HCT116 (cell line): ENCODE results near the gene DET1. TPM values are rescaled to one million over a fixed set of nuclear protein-coding genes. Genes with fewer than 3 reads are reported as not detected.
"Not testable (repeated sequence)": the region's sequence is repeated elsewhere in the genome, so short reads cannot be mapped to it uniquely, and the experiment has no call there.

Experiments used
- ATAC-seq: fragments of 200-7000 bp; cut with Tn5 transposase; 2 replicates; pipeline ENCODE4 v1.9.1; 2020; ENCODE audit warnings: mild to moderate bottlenecking, moderate library complexity
- BruUV-seq: library from RNA; stranded (reverse); fragments of 400-500 nt; replicated peaks from 2 replicates; lab custom pipeline; 2021; lab: Mats Ljungman, UMichigan
- CTCF ChIA-PET: fragments of 300-600 bp; sonication (Branson Sonifier 250); formaldehyde crosslinking; loops from one replicate; lab custom pipeline; 2021; ENCODE audit warnings: antibody characterized with exemption; lab: Charles Lee
- POLR2A ChIA-PET: fragments of 300-600, 350-600 bp; sonication (Branson Sonifier 250); formaldehyde crosslinking; loops from one replicate; lab custom pipeline; 2021; ENCODE audit warnings: antibody characterized with exemption; lab: Charles Lee
- RAD21 ChIA-PET, 2 experiments: fragments of 300-600 bp; sonication (Branson Sonifier 250); formaldehyde crosslinking; loops; one replicate each; lab custom pipeline; 2023; ENCODE audit warnings: low total read pairs in 2 of 2; ENCODE audit not compliant: uncharacterized antibody in 2 of 2, unreplicated experiment in 2 of 2, low non-redundant PET in 1 of 2; lab: Charles Lee
- DNase-seq: peaks from one replicate; pipeline ENCODE4 v3.0.0-alpha.2; 2010; ENCODE audit warnings: low read depth, low spot score
- H2AFZ ChIP-seq: fragments of 200-600 bp; shearing (Covaris generic), sonication (generic); 2 replicates; pipeline ENCODE4 v1.6.1; 2017; ENCODE audit warnings: low read depth, mixed run types, mixed read lengths, antibody characterized with exemption, low read length; ENCODE audit not compliant: poor library complexity, severe bottlenecking
- H3K27ac ChIP-seq: 2 replicates; pipeline ENCODE4 v1.5.1; 2012; ENCODE audit warnings: low read depth, low read length
- H3K27me3 ChIP-seq: fragments of 200-600 bp; sonication (generic); 2 replicates; pipeline ENCODE4 v1.6.1; 2016; ENCODE audit warnings: mixed run types, low read length, mixed read lengths; ENCODE audit not compliant: insufficient read depth
- H3K36me3 ChIP-seq, 2 experiments: fragments of 200-500 bp in 1 of 2; fragments of 200-600 bp in 1 of 2; sonication (Bioruptor generic) in 1 of 2; sonication (generic) in 1 of 2; 2 replicates each; pipeline versions ENCODE4 v1.5.1 to v1.6.1; 2014 to 2016; ENCODE audit warnings: low read length in 2 of 2, inconsistent platforms in 1 of 2, mixed read lengths in 1 of 2, mixed run types in 1 of 2; ENCODE audit not compliant: insufficient read depth in 2 of 2, control insufficient read depth in 1 of 2
- H3K4me1 ChIP-seq, 2 experiments: fragments of 200-600 bp in 1 of 2; sonication (generic) in 1 of 2; 2 replicates each; pipeline versions ENCODE4 v1.5.1 to v1.6.1; 2012 to 2017; ENCODE audit warnings: low read length in 2 of 2, inconsistent platforms in 1 of 2, mild to moderate bottlenecking in 1 of 2, mixed read lengths in 1 of 2, mixed run types in 1 of 2, moderate library complexity in 1 of 2; ENCODE audit not compliant: insufficient read depth in 2 of 2, control insufficient read depth in 1 of 2
- H3K4me2 ChIP-seq: fragments of 200-600 bp; sonication (generic); 2 replicates; pipeline ENCODE4 v1.6.1; 2017; ENCODE audit warnings: mixed run types, low read length, mixed read lengths
- H3K4me3 ChIP-seq, 2 experiments: fragments of 200-600 bp in 1 of 2; sonication (generic) in 1 of 2; replicated peaks in 1 of 2; 2 replicates each; pipeline ENCODE4 v1.5.1; 2011 to 2016; ENCODE audit warnings: low read length in 2 of 2, control low read depth in 1 of 2, low read depth in 1 of 2, mild to moderate bottlenecking in 1 of 2, mixed read lengths in 1 of 2, mixed run types in 1 of 2
- H3K79me2 ChIP-seq: fragments of 200-600 bp; sonication (generic); 2 replicates; pipeline ENCODE4 v1.6.1; 2017; ENCODE audit warnings: mild to moderate bottlenecking, mixed run types, low read length, moderate library complexity, mixed read lengths; ENCODE audit not compliant: insufficient read depth
- H3K9ac ChIP-seq: fragments of 200-600 bp; sonication (generic); 2 replicates; pipeline ENCODE4 v1.6.1; 2016; ENCODE audit warnings: low read length, mixed read lengths
- H3K9me2 ChIP-seq: fragments of 200-600 bp; sonication (generic), shearing (Covaris generic); 2 replicates; pipeline ENCODE4 v1.6.1; 2017; ENCODE audit warnings: mixed run types, mild to moderate bottlenecking, moderate library complexity; ENCODE audit not compliant: insufficient read depth
- H3K9me3 ChIP-seq, 2 experiments: fragments of 200-500 bp in 1 of 2; fragments of 200-600 bp in 1 of 2; sonication (Bioruptor generic) in 1 of 2; sonication (generic) in 1 of 2; 2 replicates each; pipeline ENCODE4 v1.6.1; 2014 to 2017; ENCODE audit warnings: low read length in 2 of 2, mixed read lengths in 2 of 2, inconsistent platforms in 1 of 2, low read depth in 1 of 2, mild to moderate bottlenecking in 1 of 2, mixed run types in 1 of 2, moderate library complexity in 1 of 2; ENCODE audit not compliant: control insufficient read depth in 1 of 2, insufficient read depth in 1 of 2
- H4K20me1 ChIP-seq: fragments of 200-600 bp; sonication (generic), shearing (Covaris generic); 2 replicates; pipeline ENCODE4 v1.6.1; 2017; ENCODE audit warnings: mixed run types, mild to moderate bottlenecking, moderate library complexity; ENCODE audit not compliant: insufficient read depth
- CBX3 ChIP-seq: IDR thresholded peaks from 2 replicates; pipeline ENCODE4 v1.6.1; 2012; ENCODE audit warnings: low read depth
- CEBPB ChIP-seq: IDR thresholded peaks from 2 replicates; pipeline ENCODE4 v1.6.1; 2012; ENCODE audit warnings: low read depth
- EGR1 ChIP-seq: IDR thresholded peaks from 2 replicates; pipeline ENCODE4 v1.6.1; 2012; ENCODE audit warnings: low read depth
- EZH2 ChIP-seq: fragments of 200-600 bp; sonication (generic); IDR thresholded peaks from 2 replicates; pipeline ENCODE4 v1.6.1; 2017; ENCODE audit warnings: antibody characterized with exemption, mixed run types
- EZH2phosphoT487 ChIP-seq: fragments of 200-600 bp; IDR thresholded peaks from 2 replicates; pipeline ENCODE4 v1.6.1; 2018; ENCODE audit warnings: antibody characterized with exemption, borderline replicate concordance
- POLR2A ChIP-seq: IDR thresholded peaks from 2 replicates; pipeline ENCODE4 v1.7.0; 2011; ENCODE audit warnings: borderline replicate concordance; ENCODE audit not compliant: insufficient read depth, insufficient read length; ENCODE audit errors: extremely low read depth
- POLR2AphosphoS5 ChIP-seq: IDR thresholded peaks from 2 replicates; pipeline ENCODE4 v1.6.1; 2011; ENCODE audit warnings: mild to moderate bottlenecking, low read depth, low read length, moderate library complexity
- SP1 ChIP-seq: IDR thresholded peaks from 2 replicates; pipeline ENCODE4 v1.6.1; 2012; ENCODE audit warnings: low read depth
- SRF ChIP-seq: IDR thresholded peaks from 2 replicates; pipeline ENCODE4 v1.6.1; 2012; ENCODE audit warnings: low read depth
- YY1 ChIP-seq: IDR thresholded peaks from 2 replicates; pipeline ENCODE4 v1.6.1; 2011; ENCODE audit warnings: low read length, low read depth, moderate library complexity, mild to moderate bottlenecking; ENCODE audit not compliant: insufficient replicate concordance; ENCODE audit errors: extremely low read depth
- intact Hi-C: fragments of 100-400 bp; cut with micrococcal nuclease; formaldehyde crosslinking; loops from 2 replicates; pipeline ENCODE4 v1.10.0; 2022
- total RNA-seq: library from RNA; stranded (reverse); gene quantifications from one replicate; pipeline ENCODE4 v1.2.1, GENCODE V29; 2021; ENCODE audit not compliant: unreplicated experiment
- TF ChIP-seq, protein P1 (sequence below): IDR thresholded peaks from 2 replicates; pipeline ENCODE4 v1.6.1; 2011; ENCODE audit warnings: mild to moderate bottlenecking, low read length, moderate library complexity; ENCODE audit not compliant: insufficient replicate concordance; ENCODE audit errors: extremely low read depth
- TF ChIP-seq, protein P2 (sequence below): IDR thresholded peaks from 2 replicates; pipeline ENCODE4 v1.6.1; 2012

Gene DET1
- total RNA-seq, 1 experiment from 2014 or later = 2.5 TPM

GRCh38 chr15:88564741-88565140 lies 18.3 kb upstream of the DET1 start:
- Histone ChIP-seq H3K27ac (no peak overlapping the region), H3K4me2 (no peak overlapping the region), H3K79me2 (no peaks in the 10 kb centered on the region), H3K36me3 (no peaks in the 10 kb centered on the region), H3K4me1 (no peaks in the 10 kb centered on the region), H4K20me1 (no peaks in the 10 kb centered on the region), H3K9me2 (no peaks in the 10 kb centered on the region), H3K9me3 (no peaks in the 10 kb centered on the region), H2AFZ (no peak overlapping the region), H3K27me3 (peaks cover 16% of the 10 kb centered on the region; the same call in 1 of the 2 replicates), H3K4me3 (no peak overlapping the region), H3K9ac (no peak overlapping the region)
- intact Hi-C loops = no loop called here
- ChIA-PET POLR2A (no interaction called here), RAD21 (no interaction called here), CTCF (no interaction called here)
- ATAC-seq (no peak), DNase-seq (no peak)
- no TSS peak for BruUV-seq
- TF ChIP-seq EZH2phosphoT487 (no peak), CEBPB (no peak), CBX3 (no peak), YY1 (no peak), SP1 (no peak), SRF (no peak), POLR2AphosphoS5 (no peak), POLR2A (no peak)
- TF ChIP-seq, protein P1, sequence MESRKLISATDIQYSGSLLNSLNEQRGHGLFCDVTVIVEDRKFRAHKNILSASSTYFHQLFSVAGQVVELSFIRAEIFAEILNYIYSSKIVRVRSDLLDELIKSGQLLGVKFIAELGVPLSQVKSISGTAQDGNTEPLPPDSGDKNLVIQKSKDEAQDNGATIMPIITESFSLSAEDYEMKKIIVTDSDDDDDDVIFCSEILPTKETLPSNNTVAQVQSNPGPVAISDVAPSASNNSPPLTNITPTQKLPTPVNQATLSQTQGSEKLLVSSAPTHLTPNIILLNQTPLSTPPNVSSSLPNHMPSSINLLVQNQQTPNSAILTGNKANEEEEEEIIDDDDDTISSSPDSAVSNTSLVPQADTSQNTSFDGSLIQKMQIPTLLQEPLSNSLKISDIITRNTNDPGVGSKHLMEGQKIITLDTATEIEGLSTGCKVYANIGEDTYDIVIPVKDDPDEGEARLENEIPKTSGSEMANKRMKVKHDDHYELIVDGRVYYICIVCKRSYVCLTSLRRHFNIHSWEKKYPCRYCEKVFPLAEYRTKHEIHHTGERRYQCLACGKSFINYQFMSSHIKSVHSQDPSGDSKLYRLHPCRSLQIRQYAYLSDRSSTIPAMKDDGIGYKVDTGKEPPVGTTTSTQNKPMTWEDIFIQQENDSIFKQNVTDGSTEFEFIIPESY = no peak

GRCh38 chr15:88563638-88564037 lies 17.2 kb upstream of the DET1 start:
- ChIA-PET CTCF (no interaction called here), POLR2A (no interaction called here), RAD21 (no interaction called here)
- H3K4me3 ChIP-seq = no peak overlapping the region
- no peak overlapping the region for H3K4me2 ChIP-seq
- no peaks in the 10 kb centered on the region for H3K9me3 ChIP-seq
- H3K4me1 ChIP-seq = no peaks in the 10 kb centered on the region
- DNase-seq = no peak
- no peak overlapping the region for H3K9ac ChIP-seq
- intact Hi-C loops = no loop called here
- H3K9me2 ChIP-seq = no peaks in the 10 kb centered on the region
- no peak for TF ChIP-seq EGR1
- TF ChIP-seq EZH2 = no peak
- TF ChIP-seq, protein P2, sequence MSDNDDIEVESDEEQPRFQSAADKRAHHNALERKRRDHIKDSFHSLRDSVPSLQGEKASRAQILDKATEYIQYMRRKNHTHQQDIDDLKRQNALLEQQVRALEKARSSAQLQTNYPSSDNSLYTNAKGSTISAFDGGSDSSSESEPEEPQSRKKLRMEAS = no peak
- no peak overlapping the region for H3K27ac ChIP-seq
- no peaks in the 10 kb centered on the region for H3K36me3 ChIP-seq
- ATAC-seq = no peak
- H3K79me2 ChIP-seq = no peaks in the 10 kb centered on the region
- H4K20me1 ChIP-seq = no peaks in the 10 kb centered on the region
- BruUV-seq = no TSS peak
- H2AFZ ChIP-seq = no peak overlapping the region
- peaks cover 16% of the 10 kb centered on the region; the same call in 1 of the 2 replicates for H3K27me3 ChIP-seq

DNA sequence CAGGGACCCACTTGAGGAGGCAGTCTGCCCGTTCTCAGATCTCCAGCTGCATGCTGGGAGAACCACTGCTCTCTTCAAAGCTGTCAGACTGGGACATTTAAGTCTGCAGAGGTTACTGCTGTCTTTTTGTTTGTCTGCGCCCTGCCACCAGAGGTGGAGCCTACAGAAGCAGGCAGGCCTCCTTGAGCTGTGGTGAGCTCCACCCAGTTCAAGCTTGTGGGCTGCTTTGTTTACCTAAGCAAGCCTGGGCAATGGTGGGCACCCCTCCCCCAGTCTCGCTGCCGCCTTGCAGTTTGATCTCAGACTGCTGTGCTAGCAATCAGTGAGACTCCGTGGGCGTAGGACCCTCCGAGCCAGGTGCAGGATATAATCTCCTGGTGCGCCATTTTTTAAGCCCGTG lies 13.1 kb upstream of the DET1 start:
- ATAC-seq, H3K9ac ChIP-seq, H2AFZ ChIP-seq, POLR2A ChIA-PET, H3K9me3 ChIP-seq, H4K20me1 ChIP-seq, intact Hi-C loops, H3K4me2 ChIP-seq, H3K27me3 ChIP-seq, H3K4me3 ChIP-seq, H3K4me1 ChIP-seq, H3K9me2 ChIP-seq, H3K27ac ChIP-seq, H3K36me3 ChIP-seq, CTCF ChIA-PET, BruUV-seq, H3K79me2 ChIP-seq, RAD21 ChIA-PET, DNase-seq: not testable (repeated sequence)
